ENCODE results near the gene SP4.

SP4 gene

DNA sequence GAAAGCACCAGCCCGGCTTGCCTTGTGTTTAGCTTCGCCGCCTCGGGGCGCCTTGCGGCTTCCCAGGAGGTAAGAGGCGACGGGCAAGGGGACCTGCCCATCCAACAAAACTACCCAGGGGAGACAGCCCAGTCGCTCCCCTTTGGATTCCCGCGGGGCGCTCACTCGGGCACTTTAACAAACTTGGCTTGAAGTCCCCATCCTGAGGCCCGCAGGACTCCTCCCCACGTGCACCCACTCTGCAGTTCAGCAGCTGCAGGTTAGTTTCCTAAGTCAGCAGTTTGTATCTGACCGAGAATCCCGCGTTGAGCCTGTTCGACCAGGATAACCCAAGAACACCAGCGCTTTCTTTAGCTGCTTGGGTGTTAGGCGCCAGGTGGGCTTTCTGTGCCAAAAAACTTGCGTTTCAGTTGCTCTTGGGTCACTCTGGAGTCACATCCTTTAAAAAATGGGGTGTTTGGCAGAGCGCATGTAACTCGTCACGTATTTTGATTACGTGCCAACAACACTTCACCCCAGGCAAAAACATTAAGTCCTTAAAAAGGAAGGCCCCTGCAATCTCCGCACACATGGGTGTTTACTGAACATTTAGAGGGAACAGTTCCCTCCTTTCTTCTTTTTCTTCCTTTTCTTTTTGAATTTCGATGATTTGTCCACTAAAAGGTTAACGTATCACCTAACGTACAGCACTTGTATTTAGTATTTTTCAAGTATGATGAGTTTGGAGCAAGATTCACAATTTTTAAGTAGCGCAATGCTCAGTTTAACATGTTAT lies 115.8 kb downstream of the SP4 start:
- Histone ChIP-seq H2AFZ (ENCODE audit: low read depth, low read length) (peak overlapping the region; percentile 75), H3K9me3 (ENCODE audit: low read length) (no peaks in the 10 kb centered on the region), H3K4me3 (ENCODE audit: low read length) (peak overlapping the region; percentile 35), H3K27me3 (ENCODE audit: insufficient read depth, low read length) (peaks cover 64% of the 10 kb centered on the region), H3K4me1 (ENCODE audit: insufficient read depth, low read length) (peaks cover 3% of the 10 kb centered on the region), H3K36me3 (ENCODE audit: insufficient read depth, low read length) (no peaks in the 10 kb centered on the region)

DNA sequence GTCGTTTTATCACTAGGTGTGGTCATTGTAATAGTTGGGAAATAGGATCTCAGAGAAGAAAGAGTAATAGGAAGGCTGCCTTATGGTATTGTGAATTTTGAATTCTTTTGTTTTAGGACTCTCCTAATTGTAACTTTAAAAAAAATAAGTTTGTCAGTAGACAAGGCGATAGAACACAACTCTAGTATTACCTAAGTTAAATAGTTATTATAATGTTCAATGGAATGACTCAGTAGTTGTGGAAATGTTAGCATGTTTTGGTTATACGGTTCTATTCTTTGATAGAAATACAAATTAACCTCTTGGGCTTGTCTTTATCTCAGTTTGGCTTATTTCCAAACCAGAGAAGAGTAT lies 116.4 kb downstream of the SP4 start:
- Histone ChIP-seq H3K9me3 (ENCODE audit: low read length) (no peaks in the 10 kb centered on the region), H3K4me1 (ENCODE audit: insufficient read depth, low read length) (peaks cover 3% of the 10 kb centered on the region), H3K27me3 (ENCODE audit: insufficient read depth, low read length) (peaks cover 63% of the 10 kb centered on the region), H2AFZ (ENCODE audit: low read depth, low read length) (no peak overlapping the region), H3K4me3 (ENCODE audit: low read length) (no peak overlapping the region), H3K36me3 (ENCODE audit: insufficient read depth, low read length) (no peaks in the 10 kb centered on the region)

DNA sequence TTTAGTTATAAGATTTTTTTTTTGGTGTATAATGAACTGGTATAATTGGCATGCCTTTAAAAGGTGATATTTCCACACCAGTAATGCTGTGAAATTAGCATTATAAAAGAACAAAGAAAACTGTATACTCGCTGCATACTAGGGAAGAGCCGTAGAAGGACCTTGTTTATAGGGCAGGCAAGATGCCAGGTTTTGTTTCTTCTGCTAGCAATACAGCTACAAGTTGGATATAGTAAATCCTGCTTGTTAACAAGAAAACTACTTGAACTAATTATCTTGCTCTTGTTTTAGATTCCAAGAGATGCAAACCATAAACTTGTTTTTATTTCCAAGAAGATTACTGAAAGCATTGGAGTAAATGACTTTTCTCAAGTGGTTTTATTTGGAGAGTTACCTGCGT lies 116.8 kb downstream of the SP4 start:
- no peak overlapping the region for H3K4me3 ChIP-seq (ENCODE audit: low read length)
- H2AFZ ChIP-seq (ENCODE audit: low read depth, low read length): no peak overlapping the region
- no peaks in the 10 kb centered on the region for H3K36me3 ChIP-seq (ENCODE audit: insufficient read depth, low read length)
- H3K4me1 ChIP-seq (ENCODE audit: insufficient read depth, low read length): peaks cover 3% of the 10 kb centered on the region
- peaks cover 59% of the 10 kb centered on the region for H3K27me3 ChIP-seq (ENCODE audit: insufficient read depth, low read length)
- no peaks in the 10 kb centered on the region for H3K9me3 ChIP-seq (ENCODE audit: low read length)

DNA sequence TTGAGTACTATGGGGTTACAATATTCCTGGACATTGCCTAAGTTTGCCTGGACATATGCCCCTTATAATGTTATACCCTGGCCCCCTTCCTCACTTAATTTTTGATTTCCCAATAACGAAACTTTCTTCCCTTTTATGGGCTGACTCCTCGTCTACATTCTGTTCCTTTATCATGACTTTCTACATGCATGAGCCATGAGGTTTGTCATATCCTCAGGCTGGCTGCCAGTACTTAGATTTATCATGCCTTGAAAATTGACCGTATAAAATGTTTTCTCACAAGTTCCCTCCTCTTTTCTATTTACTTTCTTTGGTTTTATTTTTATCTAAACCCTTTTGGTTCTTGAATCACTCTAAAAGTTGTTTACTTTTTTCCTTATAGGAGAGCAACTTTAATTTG lies 119.6 kb downstream of the SP4 start:
- no peaks in the 10 kb centered on the region for H3K9me3 ChIP-seq (ENCODE audit: low read length)
- H3K4me3 ChIP-seq (ENCODE audit: low read length): no peak overlapping the region
- no peaks in the 10 kb centered on the region for H3K36me3 ChIP-seq (ENCODE audit: insufficient read depth, low read length)
- H3K4me1 ChIP-seq (ENCODE audit: insufficient read depth, low read length): peaks cover 3% of the 10 kb centered on the region
- H3K27me3 ChIP-seq (ENCODE audit: insufficient read depth, low read length): peaks cover 34% of the 10 kb centered on the region
- H2AFZ ChIP-seq (ENCODE audit: low read depth, low read length): no peak overlapping the region

DNA sequence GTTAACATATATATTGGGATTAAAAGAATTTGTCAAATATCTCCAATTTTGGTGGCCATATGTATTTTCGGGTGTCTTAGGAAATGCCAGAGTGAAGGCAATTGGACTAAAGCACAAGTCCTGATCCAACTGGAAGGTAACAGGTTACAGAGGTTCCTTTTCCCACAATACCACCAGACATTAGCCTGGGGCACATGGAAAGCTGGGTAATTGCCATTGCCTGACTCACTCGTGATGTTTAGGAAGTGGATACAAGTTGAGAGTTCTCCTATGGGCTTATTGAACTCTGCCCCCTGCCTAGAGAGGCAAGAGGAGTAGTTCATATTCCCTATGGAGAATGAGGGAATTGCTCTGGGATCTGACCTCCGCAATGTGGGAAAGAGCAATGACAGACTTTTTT lies 120.6 kb downstream of the SP4 start:
- Histone ChIP-seq H3K4me3 (ENCODE audit: low read length) (no peak overlapping the region), H3K36me3 (ENCODE audit: insufficient read depth, low read length) (no peaks in the 10 kb centered on the region), H3K9me3 (ENCODE audit: low read length) (no peaks in the 10 kb centered on the region), H3K4me1 (ENCODE audit: insufficient read depth, low read length) (no peaks in the 10 kb centered on the region), H3K27me3 (ENCODE audit: insufficient read depth, low read length) (peaks cover 24% of the 10 kb centered on the region), H2AFZ (ENCODE audit: low read depth, low read length) (no peak overlapping the region)

DNA sequence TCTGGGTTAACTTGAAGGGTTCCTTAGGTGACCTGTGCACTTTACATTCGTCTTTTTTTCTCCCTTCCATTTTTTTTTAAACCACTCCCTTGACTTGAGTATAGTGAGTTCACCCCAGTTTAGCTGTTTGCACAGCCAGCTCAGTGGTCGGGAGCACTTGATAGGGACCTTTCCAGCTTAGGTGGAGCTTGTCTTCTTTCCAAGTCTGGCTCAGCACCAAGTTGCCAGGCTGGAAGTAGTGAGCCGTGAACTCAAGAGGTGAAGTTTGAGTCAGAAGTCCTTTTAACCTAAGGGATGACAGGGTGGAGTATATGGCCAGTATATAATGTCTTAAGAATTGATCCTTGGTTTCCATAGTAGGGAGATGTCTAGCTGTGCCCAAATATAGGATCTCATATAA lies 122.2 kb downstream of the SP4 start:
- Histone ChIP-seq H3K4me1 (ENCODE audit: insufficient read depth, low read length) (no peaks in the 10 kb centered on the region), H3K4me3 (ENCODE audit: low read length) (no peak overlapping the region), H3K27me3 (ENCODE audit: insufficient read depth, low read length) (peaks cover 9% of the 10 kb centered on the region), H3K9me3 (ENCODE audit: low read length) (no peaks in the 10 kb centered on the region), H3K36me3 (ENCODE audit: insufficient read depth, low read length) (no peaks in the 10 kb centered on the region), H2AFZ (ENCODE audit: low read depth, low read length) (no peak overlapping the region)

DNA sequence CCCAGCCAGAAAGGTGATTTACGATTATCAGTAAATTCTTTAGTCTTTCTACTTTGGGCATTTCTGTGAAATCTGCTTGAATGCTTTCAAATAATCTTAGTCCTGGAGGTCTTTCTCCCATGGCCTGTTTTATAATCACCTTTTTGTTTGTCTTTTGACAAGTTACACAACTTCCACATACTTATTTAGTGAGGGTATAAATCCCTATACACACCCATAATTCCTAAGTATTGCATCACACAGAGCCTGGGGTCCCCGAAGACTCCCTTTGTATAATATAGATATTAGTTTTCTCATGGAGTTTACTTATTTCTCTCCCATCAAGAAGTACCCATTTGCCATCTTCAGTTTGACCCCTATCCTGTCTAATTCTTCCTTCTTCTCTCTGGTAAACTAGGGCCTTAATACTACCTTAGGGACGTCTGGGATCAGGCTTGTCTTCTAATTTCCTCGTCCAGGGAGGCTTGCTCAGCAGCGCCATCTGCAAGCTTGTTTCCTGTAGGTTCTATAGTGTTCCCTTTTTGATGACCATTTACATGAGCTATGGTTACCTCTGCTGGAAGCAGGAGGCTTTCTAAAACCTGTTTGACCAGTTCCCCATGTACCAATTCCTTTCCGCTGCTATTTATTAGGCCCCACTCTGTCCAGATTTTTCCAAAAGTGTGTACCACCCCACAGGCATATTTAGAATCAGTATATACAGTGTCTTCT lies 123.1 kb downstream of the SP4 start:
- Histone ChIP-seq H3K9me3 (ENCODE audit: low read length) (no peaks in the 10 kb centered on the region), H3K4me3 (ENCODE audit: low read length) (no peak overlapping the region), H2AFZ (ENCODE audit: low read depth, low read length) (no peak overlapping the region), H3K36me3 (ENCODE audit: insufficient read depth, low read length) (no peaks in the 10 kb centered on the region), H3K4me1 (ENCODE audit: insufficient read depth, low read length) (no peaks in the 10 kb centered on the region), H3K27me3 (ENCODE audit: insufficient read depth, low read length) (peaks cover 4% of the 10 kb centered on the region)

DNA sequence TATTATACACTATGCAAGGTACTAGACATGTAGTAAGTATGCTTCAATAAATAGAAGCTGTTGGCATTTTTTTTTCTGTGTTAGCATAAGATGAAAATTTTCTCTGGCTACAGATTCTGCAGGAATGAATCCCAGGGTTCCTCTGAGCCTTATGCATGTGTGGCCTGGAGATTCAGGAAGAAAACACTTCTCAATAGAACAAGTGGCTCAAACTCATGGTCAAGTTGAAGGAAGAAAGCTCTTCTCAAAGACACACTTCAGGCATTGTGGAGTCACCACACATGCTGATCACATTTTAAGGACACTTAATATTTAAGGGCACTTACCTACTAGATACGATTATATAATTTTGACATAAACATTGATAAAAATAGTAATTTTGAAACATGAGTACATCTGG lies 134.5 kb downstream of the SP4 start:
- Histone ChIP-seq H3K9me3 (ENCODE audit: low read length) (no peaks in the 10 kb centered on the region), H3K27me3 (ENCODE audit: insufficient read depth, low read length) (no peaks in the 10 kb centered on the region), H2AFZ (ENCODE audit: low read depth, low read length) (no peak overlapping the region), H3K4me3 (ENCODE audit: low read length) (no peak overlapping the region), H3K36me3 (ENCODE audit: insufficient read depth, low read length) (no peaks in the 10 kb centered on the region), H3K4me1 (ENCODE audit: insufficient read depth, low read length) (no peaks in the 10 kb centered on the region)
